Renal pelvis (tissue), 12 donors: Measurements from ENCODE around the gene GKN1. TPM values are rescaled to one million over a fixed set of nuclear protein-coding genes. Genes with fewer than 3 reads are reported as not detected.
"Not testable (repeated sequence)": the region's sequence is repeated elsewhere in the genome, so short reads cannot be mapped to it uniquely, and the experiment has no call there.

Experiments
- DNase-seq: peaks from one replicate; pipeline ENCODE4 v3.0.0-alpha.2; 2013
- long read RNA-seq, 16 experiments: transcript quantifications; one replicate each; lab custom pipeline, GENCODE V29; 2026
- polyA plus RNA-seq, 3 donors: library from polyadenylated mRNA; unstranded; fragments of 120-200 nt; gene quantifications; one replicate each; pipeline ENCODE4 v1.2.1, GENCODE V29; 2013; ENCODE audit not compliant: insufficient read length in 3 of 3

Gene GKN1
- polyA plus RNA-seq: not detected
- long read RNA-seq, donor 1: 0 reads
- long read RNA-seq, donor 2: 0 reads
- long read RNA-seq, donor 3: 0 reads
- long read RNA-seq, donor 4: 0 reads
- long read RNA-seq, donor 5: 0 reads
- long read RNA-seq, donor 6: 0 reads
- long read RNA-seq, donor 7: 0 reads
- long read RNA-seq, donor 8: 0 reads
- long read RNA-seq, donor 9: 0 reads
- long read RNA-seq, donor 10: 0 reads
- long read RNA-seq, donor 11: 0 reads
- long read RNA-seq, donor 12: 0 reads
- long read RNA-seq, donor 13: 0 reads
- long read RNA-seq, donor 14: 0 reads
- long read RNA-seq, donor 15, transcript GKN1-201 (6 exons, 814 nt): major isoform, 5 of 5 reads
- long read RNA-seq, donor 15, partial matches to known transcripts: 0 of 5 reads
- long read RNA-seq, donor 15, other reads (novel, unspliced or antisense): 0 of 5 reads
- long read RNA-seq, donor 16: 0 reads

- no peak for DNase-seq
Measured at GRCh38 chr2:68974251-68974650, at the start of gene GKN1. TSS of gene GKN1 (plus strand) at chr2:68974636. CDS start at chr2:68974678, 42 bp downstream.

GRCh38 chr2:68925295-68925896, 49.0 kb upstream of the GKN1 start:
- peak; percentile 45 for DNase-seq

GRCh38 chr2:68926796-68927195, 47.6 kb upstream of the GKN1 start:
- DNase-seq: no peak

- no peak for DNase-seq
Measured at GRCh38 chr2:68931149-68931711, 43.2 kb upstream of the GKN1 start.

- DNase-seq: no peak
Measured at GRCh38 chr2:68931799-68932198, 42.6 kb upstream of the GKN1 start.

GRCh38 chr2:68932402-68932801, 42.0 kb upstream of the GKN1 start:
- DNase-seq: no peak

- no peak for DNase-seq
Measured at GRCh38 chr2:68934021-68934420, 40.4 kb upstream of the GKN1 start.

GRCh38 chr2:68935471-68935870, 39.0 kb upstream of the GKN1 start:
- DNase-seq: no peak

- DNase-seq: no peak
Measured at GRCh38 chr2:68936427-68936826, 38.0 kb upstream of the GKN1 start.

- DNase-seq: no peak
Measured at GRCh38 chr2:68936889-68937288, 37.5 kb upstream of the GKN1 start.

GRCh38 chr2:68937346-68938055, 36.9 kb upstream of the GKN1 start:
- DNase-seq: no peak

- DNase-seq: no peak
Measured at GRCh38 chr2:68938938-68939337, 35.5 kb upstream of the GKN1 start.

- no peak for DNase-seq
Measured at GRCh38 chr2:68939962-68940361, 34.5 kb upstream of the GKN1 start.

GRCh38 chr2:68940369-68940768, 34.1 kb upstream of the GKN1 start:
- DNase-seq: no peak

- no peak for DNase-seq
Measured at GRCh38 chr2:68942827-68943226, 31.6 kb upstream of the GKN1 start.

GRCh38 chr2:68943581-68944568, 30.6 kb upstream of the GKN1 start:
- DNase-seq: peak; percentile 80

GRCh38 chr2:68946117-68946516, 28.3 kb upstream of the GKN1 start:
- DNase-seq: no peak

- no peak for DNase-seq
Measured at GRCh38 chr2:68948710-68949109, 25.7 kb upstream of the GKN1 start.

GRCh38 chr2:68951899-68952298, 22.5 kb upstream of the GKN1 start:
- no peak for DNase-seq

GRCh38 chr2:68952887-68953521, 21.4 kb upstream of the GKN1 start, which contains the start of gene GKN2:
TSS of gene GKN2 (minus strand) at chr2:68952893. CDS start at chr2:68952861, 32 bp downstream.
- DNase-seq: no peak

- not testable (repeated sequence) for DNase-seq
Measured at GRCh38 chr2:68955432-68955831, 19.0 kb upstream of the GKN1 start.
